H1 (cell line): ENCODE results near the gene TEX51. TPM values are rescaled to one million over a fixed set of nuclear protein-coding genes. Genes with fewer than 3 reads are reported as not detected.

Experiments used
- CTCF ChIA-PET: fragments of 300-600 bp; sonication (Branson Sonifier 250); formaldehyde crosslinking; loops from one replicate; lab custom pipeline; 2021; ENCODE audit not compliant: partially characterized antibody; lab: Charles Lee
- POLR2A ChIA-PET: fragments of 300-600 bp; sonication (Branson Sonifier 250); formaldehyde crosslinking; loops from one replicate; lab custom pipeline; 2021; ENCODE audit warnings: inconsistent platforms; ENCODE audit not compliant: partially characterized antibody; lab: Charles Lee
- DNase-seq, 2 experiments: peaks; one replicate each; pipeline versions ENCODE4 v3.0.0 to v3.0.0-alpha.2; 2010 to 2022; ENCODE audit warnings: low spot score in 2 of 2, low read depth in 1 of 2, mixed read lengths in 1 of 2
- FAIRE-seq: peaks from 2 replicates; lab custom pipeline; 2011; peaks lifted over from hg19 to GRCh38; lab: Jason Lieb, UNC
- H2AFZ ChIP-seq: 2 replicates; pipeline ENCODE4 v1.8.1; 2012; ENCODE audit warnings: low read length, inconsistent platforms
- H2AK5ac ChIP-seq: 2 replicates; pipeline ENCODE4 v1.6.1; 2013; ENCODE audit warnings: low read depth, low read length
- H2BK120ac ChIP-seq: replicated peaks from 2 replicates; pipeline ENCODE3; 2013; ENCODE audit warnings: low read depth, low read length, inconsistent platforms
- H2BK12ac ChIP-seq: 2 replicates; pipeline ENCODE4 v1.6.1; 2013; ENCODE audit warnings: low read depth, low read length
- H2BK15ac ChIP-seq: 2 replicates; pipeline ENCODE4 v1.6.1; 2013; ENCODE audit warnings: low read length
- H2BK20ac ChIP-seq: 2 replicates; pipeline ENCODE4 v1.6.1; 2013; ENCODE audit warnings: low read length
- H2BK5ac ChIP-seq: 2 replicates; pipeline ENCODE4 v1.6.1; 2013; ENCODE audit warnings: low read depth, low read length
- H3K14ac ChIP-seq: 2 replicates; pipeline ENCODE4 v1.6.1; 2013; ENCODE audit warnings: inconsistent platforms; ENCODE audit not compliant: insufficient read length
- H3K18ac ChIP-seq: 2 replicates; pipeline ENCODE4 v1.6.1; 2013; ENCODE audit warnings: low read length; ENCODE audit errors: extremely low read depth
- H3K23ac ChIP-seq: 2 replicates; pipeline ENCODE4 v1.6.1; 2013; ENCODE audit warnings: inconsistent platforms; ENCODE audit not compliant: insufficient read length
- H3K23me2 ChIP-seq: 2 replicates; pipeline ENCODE4 v1.6.1; 2013; ENCODE audit warnings: low read depth, low read length
- H3K27ac ChIP-seq: 2 replicates; pipeline ENCODE4 v1.6.1; 2011; ENCODE audit warnings: low read depth, low read length, inconsistent platforms
- H3K27me3 ChIP-seq, 4 experiments: replicated peaks in 1 of 4; 1 replicate in 1 of 4; 2 replicates in 3 of 4; pipeline versions ENCODE4 v1.6.1 to v1.8.1; 2011 to 2013; ENCODE audit warnings: low read length in 3 of 4, mild to moderate bottlenecking in 3 of 4, inconsistent platforms in 2 of 4, mixed read lengths in 2 of 4, moderate library complexity in 1 of 4; ENCODE audit not compliant: control insufficient read depth in 3 of 4, insufficient read depth in 3 of 4; ENCODE audit errors: extremely low read depth in 1 of 4
- H3K36me3 ChIP-seq, 4 experiments: 2 replicates each; pipeline versions ENCODE4 v1.6.1 to v1.8.1; 2011 to 2013; ENCODE audit warnings: mild to moderate bottlenecking in 4 of 4, low read length in 3 of 4, moderate library complexity in 2 of 4, control low read depth in 1 of 4, inconsistent platforms in 1 of 4; ENCODE audit not compliant: insufficient read depth in 4 of 4, control insufficient read depth in 2 of 4
- H3K4ac ChIP-seq: replicated peaks from 2 replicates; pipeline ENCODE3; 2013; ENCODE audit warnings: low read length, low read depth, mixed read lengths, inconsistent platforms; ENCODE audit not compliant: insufficient read length
- H3K4me1 ChIP-seq, 4 experiments: replicated peaks in 1 of 4; 1 replicate in 1 of 4; 2 replicates in 3 of 4; pipeline versions ENCODE4 v1.6.1 to v1.8.1; 2011 to 2013; ENCODE audit warnings: low read length in 3 of 4, inconsistent platforms in 2 of 4, mixed read lengths in 1 of 4; ENCODE audit not compliant: insufficient read depth in 4 of 4, control insufficient read depth in 3 of 4
- H3K4me2 ChIP-seq, 2 experiments: 2 replicates each; pipeline versions ENCODE4 v1.6.1 to v1.8.1; 2011 to 2013; ENCODE audit warnings: low read depth in 2 of 2, low read length in 2 of 2, control low read depth in 1 of 2, inconsistent platforms in 1 of 2, mild to moderate bottlenecking in 1 of 2; ENCODE audit not compliant: insufficient read depth in 1 of 2
- H3K4me3 ChIP-seq, 4 experiments: fragments of 200-600, 300-600 bp in 1 of 4; sonication (generic), shearing (Covaris generic), sonication (Bioruptor Twin) in 1 of 4; 2 replicates each; pipeline versions ENCODE4 v1.5.1 to v1.8.1; 2011 to 2016; ENCODE audit warnings: low read length in 4 of 4, low read depth in 3 of 4, control low read depth in 2 of 4, inconsistent platforms in 2 of 4, mild to moderate bottlenecking in 2 of 4, mixed read lengths in 1 of 4, moderate library complexity in 1 of 4; ENCODE audit not compliant: insufficient read depth in 2 of 4; ENCODE audit errors: extremely low read depth in 1 of 4
- H3K56ac ChIP-seq: replicated peaks from 2 replicates; pipeline ENCODE3; 2013; ENCODE audit warnings: low read depth, mild to moderate bottlenecking, mixed read lengths, low read length, inconsistent platforms; ENCODE audit not compliant: insufficient read length
- H3K79me1 ChIP-seq: 2 replicates; pipeline ENCODE4 v1.6.1; 2013; ENCODE audit warnings: low read depth, low read length, control low read depth
- H3K79me2 ChIP-seq, 2 experiments: 2 replicates each; pipeline versions ENCODE4 v1.6.1 to v1.8.1; 2012 to 2013; ENCODE audit warnings: low read length in 2 of 2, mild to moderate bottlenecking in 2 of 2, inconsistent platforms in 1 of 2; ENCODE audit not compliant: insufficient read depth in 2 of 2, control insufficient read depth in 1 of 2
- H3K9ac ChIP-seq, 4 experiments: replicated peaks in 1 of 4; 1 replicate in 1 of 4; 2 replicates in 3 of 4; pipeline versions ENCODE4 v1.6.1 to v1.8.1; 2011 to 2013; ENCODE audit warnings: low read depth in 3 of 4, low read length in 3 of 4, control low read depth in 2 of 4, mild to moderate bottlenecking in 2 of 4, moderate library complexity in 2 of 4, inconsistent platforms in 1 of 4; ENCODE audit errors: extremely low read depth in 1 of 4
- H3K9me3 ChIP-seq, 2 experiments: 2 replicates each; pipeline versions ENCODE4 v1.6.1 to v1.8.1; 2012 to 2013; ENCODE audit warnings: mild to moderate bottlenecking in 2 of 2, moderate library complexity in 2 of 2, control low read depth in 1 of 2, inconsistent platforms in 1 of 2, low read depth in 1 of 2, low read length in 1 of 2, mixed read lengths in 1 of 2; ENCODE audit not compliant: insufficient read depth in 2 of 2
- H4K20me1 ChIP-seq, 2 experiments: replicated peaks in 1 of 2; 2 replicates each; pipeline versions ENCODE3 to v1.8.1; 2011 to 2013; ENCODE audit warnings: inconsistent platforms in 2 of 2, low read length in 2 of 2, mild to moderate bottlenecking in 1 of 2; ENCODE audit not compliant: insufficient read depth in 2 of 2, control insufficient read depth in 1 of 2
- H4K5ac ChIP-seq: 2 replicates; pipeline ENCODE4 v1.6.1; 2013; ENCODE audit warnings: low read length, low read depth, mixed read lengths, inconsistent platforms; ENCODE audit not compliant: insufficient read length
- H4K8ac ChIP-seq: 2 replicates; pipeline ENCODE4 v1.8.0; 2013; ENCODE audit warnings: mild to moderate bottlenecking, moderate library complexity, low read length, inconsistent platforms; ENCODE audit not compliant: insufficient read depth; ENCODE audit errors: extremely low read depth
- H4K91ac ChIP-seq: replicated peaks from 2 replicates; pipeline ENCODE3; 2013; ENCODE audit warnings: low read length, mixed read lengths, inconsistent platforms; ENCODE audit not compliant: insufficient read length
- RFX5 ChIP-seq: IDR thresholded peaks from 2 replicates; pipeline ENCODE4 v1.6.1; 2011; ENCODE audit warnings: low read depth, low read length, improper control_type of control experiment, borderline replicate concordance
- SIRT6 ChIP-seq: IDR thresholded peaks from one replicate; pipeline ENCODE4 v1.7.1; 2012; ENCODE audit warnings: low read length, inconsistent platforms
- ZNF274 ChIP-seq: IDR thresholded peaks from 2 replicates; pipeline ENCODE4 v1.7.0; 2012; ENCODE audit warnings: low read length, borderline replicate concordance; ENCODE audit errors: extremely low read depth
- WGBS, 2 experiments: shearing (Covaris generic) in 1 of 2; methylation state at CpG; one replicate each; pipeline versions ENCODE4 v1.1.6 to v1.1.7; 2013 to 2015; ENCODE audit warnings: low lambda C conversion rate in 2 of 2, mixed read lengths in 2 of 2, inconsistent platforms in 1 of 2, low coverage in 1 of 2, missing lambda C conversion rate in 1 of 2; ENCODE audit not compliant: insufficient replicate concordance in 2 of 2, insufficient coverage in 1 of 2, insufficient read length in 1 of 2; ENCODE audit errors: extremely low coverage in 1 of 2, missing lambda C conversion rate in 1 of 2; 5-methylcytosine and 5-hydroxymethylcytosine counted together
- polyA plus RNA-seq, 7 experiments: library from polyadenylated mRNA; depleted of rRNA in 3 of 7; stranded (reverse) in 5 of 7; unstranded in 2 of 7; fragments of >200 nt in 5 of 7; fragments of 200-250 nt in 2 of 7; gene quantifications; 1 replicate in 5 of 7; 2 replicates in 1 of 7; 4 replicates in 1 of 7; pipeline versions ENCODE4 v1.2.1 to v1.2.3, GENCODE V29; 2011 to 2013; ENCODE audit warnings: missing spikeins in 2 of 7, mixed read lengths in 2 of 7
- total RNA-seq: library from RNA; stranded (reverse); fragmentation: NEBNext Ultra II Directional; extraction: Animal tissue kit (Norgen Biotek cat#: 25700); gene quantifications from 2 replicates; pipeline ENCODE4 v1.2.1, GENCODE V29; 2021

TEX51 gene
- total and polyA plus RNA-seq, 2 of the 8 experiments (the other 6 are each of a cell fraction or from before 2014, with no cell fraction given), result not detected

- H2BK20ac ChIP-seq, result no peak overlapping the region
- H3K23me2 ChIP-seq, result no peaks in the 10 kb centered on the region; the same call in 1 of the 2 replicates
- H2BK120ac ChIP-seq, result no peak overlapping the region
- no peak overlapping the region for H3K14ac ChIP-seq
- H3K4me1 ChIP-seq, result peaks cover 0 to 12% (median 7%) of the 10 kb centered on the region in 4 experiments; a peak in 5 of 7 replicates
- no peak overlapping the region for H2BK5ac ChIP-seq
- H3K27me3 ChIP-seq, result peaks cover 0 to 9% (median 5%) of the 10 kb centered on the region in 4 experiments; a peak in 3 of 7 replicates
- H3K4me2 ChIP-seq, result no peak overlapping the region
- ChIA-PET CTCF (interaction anchor here (0.9 to 4.4 kb wide), 5 partner anchors 15 to 96 kb away, joined by 3 to 23 read pairs (median 4); no protein-coding TSS in a partner anchor), POLR2A (no interaction called here)
- H2AK5ac ChIP-seq, result no peak overlapping the region
- no peak overlapping the region for H3K9ac ChIP-seq
- 80% methylated on average over 7 of the region's 9 CpGs; no CpG with 5 or more reads in 1 of the 2 experiments for WGBS, 2 experiments
- no peak overlapping the region for H4K91ac ChIP-seq
- no peak for DNase-seq
- H3K27ac ChIP-seq, result no peak overlapping the region
- no peak overlapping the region for H2BK15ac ChIP-seq
- H3K56ac ChIP-seq, result no peak overlapping the region
- H4K20me1 ChIP-seq, result no peaks in the 10 kb centered on the region
- peak overlapping the region; percentile 68; the same call in 1 of the 2 replicates for H2BK12ac ChIP-seq
- H3K18ac ChIP-seq, result peak overlapping the region; percentile 38; the same call in 1 of the 2 replicates
- no peak for FAIRE-seq
- H3K36me3 ChIP-seq, result no peaks in the 10 kb centered on the region
- no peaks in the 10 kb centered on the region for H3K9me3 ChIP-seq
- no peak overlapping the region for H3K23ac ChIP-seq
- H4K5ac ChIP-seq, result no peak overlapping the region
- no peak overlapping the region for H3K4me3 ChIP-seq
- no peaks in the 10 kb centered on the region for H3K79me1 ChIP-seq
- TF ChIP-seq ZNF274, result no peak
- TF ChIP-seq RFX5, result no peak
- no peak for TF ChIP-seq SIRT6
- no peak overlapping the region for H2AFZ ChIP-seq
- H3K4ac ChIP-seq, result no peak overlapping the region
- H4K8ac ChIP-seq, result no peak overlapping the region
- no peaks in the 10 kb centered on the region for H3K79me2 ChIP-seq
These were observed 9.6 kb upstream of the TEX51 start for GRCh38 chr2:126889071-126889470.
